IMR-90 (cell line): ENCODE measurements around the gene GTF3C1. TPM values are rescaled to one million over a fixed set of nuclear protein-coding genes. Genes with fewer than 3 reads are reported as not detected.

Experiments used
- ATAC-seq: fragments of 200-7000 bp; cut with Tn5 transposase; 2 replicates; pipeline ENCODE4 v1.9.1; 2020; ENCODE audit warnings: low read depth, mild to moderate bottlenecking, moderate library complexity
- BruUV-seq: library from RNA; stranded (reverse); fragments of 400-500 nt; replicated peaks from 2 replicates; lab custom pipeline; 2021; lab: Mats Ljungman, UMichigan
- CTCF ChIA-PET: fragments of 300-600 bp; formaldehyde crosslinking; extraction: SDS; loops from one replicate; lab custom pipeline; 2021; ENCODE audit warnings: antibody characterized with exemption; lab: Yijun Ruan, JAX
- POLR2A ChIA-PET: fragments of 300-600 bp; sonication (Branson Sonifier 250); formaldehyde crosslinking; loops from one replicate; lab custom pipeline; 2022; ENCODE audit warnings: antibody characterized with exemption; ENCODE audit not compliant: unreplicated experiment; lab: Charles Lee
- DNase-seq: peaks from one replicate; pipeline ENCODE4 v3.0.0; 2013
- H2AFZ ChIP-seq: replicated peaks from 2 replicates; pipeline ENCODE3; 2013; ENCODE audit warnings: low read length, mild to moderate bottlenecking; ENCODE audit not compliant: poor library complexity
- H2AK5ac ChIP-seq: 2 replicates; pipeline ENCODE4 v1.6.1; 2013; ENCODE audit warnings: low read depth, low read length, inconsistent platforms
- H2AK9ac ChIP-seq: replicated peaks from 2 replicates; pipeline ENCODE3; 2013; ENCODE audit warnings: mild to moderate bottlenecking, low read depth, low read length, moderate library complexity; ENCODE audit not compliant: poor library complexity
- H2BK120ac ChIP-seq: 2 replicates; pipeline ENCODE4 v1.6.1; 2013; ENCODE audit warnings: low read depth, low read length, inconsistent platforms
- H2BK15ac ChIP-seq: 3 replicates; pipeline ENCODE4 v1.6.1; 2013; ENCODE audit warnings: low read depth, low read length, inconsistent platforms
- H2BK20ac ChIP-seq: 2 replicates; pipeline ENCODE4 v1.6.1; 2013; ENCODE audit warnings: low read depth, mild to moderate bottlenecking, inconsistent platforms, low read length, moderate library complexity
- H2BK5ac ChIP-seq: 2 replicates; pipeline ENCODE4 v1.6.1; 2013; ENCODE audit warnings: mild to moderate bottlenecking, low read depth, low read length, inconsistent platforms; ENCODE audit not compliant: poor library complexity, severe bottlenecking
- H3K14ac ChIP-seq: replicated peaks from 2 replicates; pipeline ENCODE4 v1.6.1; 2013; ENCODE audit warnings: low read depth, low read length, inconsistent platforms
- H3K18ac ChIP-seq: 2 replicates; pipeline ENCODE4 v1.6.1; 2013; ENCODE audit warnings: low read depth, low read length, control low read depth
- H3K23ac ChIP-seq: 2 replicates; pipeline ENCODE4 v1.6.1; 2013; ENCODE audit warnings: low read depth, low read length, inconsistent platforms
- H3K27ac ChIP-seq: 2 replicates; pipeline ENCODE4 v1.5.1; 2013; ENCODE audit warnings: mild to moderate bottlenecking, control low read depth, low read length; ENCODE audit not compliant: insufficient read depth
- H3K27me3 ChIP-seq: 2 replicates; pipeline ENCODE4 v1.6.1; 2013; ENCODE audit warnings: low read length; ENCODE audit not compliant: control insufficient read depth, insufficient read depth
- H3K36me3 ChIP-seq: 2 replicates; pipeline ENCODE4 v1.6.1; 2013; ENCODE audit warnings: low read length, mixed read lengths; ENCODE audit not compliant: control insufficient read depth, insufficient read depth
- H3K4ac ChIP-seq: 2 replicates; pipeline ENCODE4 v1.6.1; 2013; ENCODE audit warnings: low read depth, low read length, inconsistent platforms
- H3K4me1 ChIP-seq: 2 replicates; pipeline ENCODE4 v1.6.1; 2013; ENCODE audit warnings: low read length, mixed read lengths; ENCODE audit not compliant: control insufficient read depth, insufficient read depth
- H3K4me2 ChIP-seq: 2 replicates; pipeline ENCODE4 v1.6.1; 2013; ENCODE audit warnings: low read depth, mild to moderate bottlenecking, control low read depth, low read length, moderate library complexity
- H3K4me3 ChIP-seq: 2 replicates; pipeline ENCODE4 v1.5.1; 2013; ENCODE audit warnings: low read depth, mild to moderate bottlenecking, control low read depth, low read length, moderate library complexity; ENCODE audit not compliant: insufficient read depth
- H3K56ac ChIP-seq: 2 replicates; pipeline ENCODE4 v1.6.1; 2013; ENCODE audit warnings: low read length, inconsistent platforms; ENCODE audit not compliant: insufficient read depth; ENCODE audit errors: extremely low read depth
- H3K79me1 ChIP-seq, 2 experiments: 2 replicates each; pipeline ENCODE4 v1.6.1; 2013; ENCODE audit warnings: low read length in 2 of 2, inconsistent platforms in 1 of 2, low read depth in 1 of 2
- H3K9ac ChIP-seq: 2 replicates; pipeline ENCODE4 v1.6.1; 2013; ENCODE audit warnings: low read depth, low read length, control low read depth
- H3K9me1 ChIP-seq: 2 replicates; pipeline ENCODE4 v1.6.1; 2013; ENCODE audit warnings: low read length, inconsistent platforms; ENCODE audit not compliant: insufficient read depth
- H3K9me3 ChIP-seq: 2 replicates; pipeline ENCODE4 v1.6.1; 2013; ENCODE audit warnings: low read length; ENCODE audit not compliant: control insufficient read depth, insufficient read depth
- H4K20me1 ChIP-seq: 2 replicates; pipeline ENCODE4 v1.6.1; 2013; ENCODE audit warnings: low read length, inconsistent platforms; ENCODE audit not compliant: insufficient read depth
- H4K5ac ChIP-seq: 2 replicates; pipeline ENCODE4 v1.6.1; 2013; ENCODE audit warnings: mild to moderate bottlenecking, low read depth, low read length, control low read depth
- H4K8ac ChIP-seq, 2 experiments: 2 replicates each; pipeline ENCODE4 v1.6.1; 2013; ENCODE audit warnings: low read depth in 2 of 2, low read length in 2 of 2, control low read depth in 1 of 2, inconsistent platforms in 1 of 2
- H4K91ac ChIP-seq: 2 replicates; pipeline ENCODE4 v1.6.1; 2013; ENCODE audit warnings: low read depth, low read length, inconsistent platforms; ENCODE audit not compliant: insufficient read depth
- BHLHE40 ChIP-seq: fragments of 150-350 bp; IDR thresholded peaks from 2 replicates; pipeline ENCODE4 v1.6.1; 2016; ENCODE audit warnings: mild to moderate bottlenecking, low read depth, low read length
- CEBPB ChIP-seq: IDR thresholded peaks from 2 replicates; pipeline ENCODE4 v1.6.1; 2012; ENCODE audit warnings: low read depth, low read length, improper control_type of control experiment
- CHD1 ChIP-seq: IDR thresholded peaks from 2 replicates; pipeline ENCODE4 v1.6.1; 2012; ENCODE audit warnings: low read depth, low read length, improper control_type of control experiment
- FOS ChIP-seq: fragments of 150-350 bp; IDR thresholded peaks from 2 replicates; pipeline ENCODE4 v1.6.1; 2016; ENCODE audit warnings: low read depth, low read length
- MAFK ChIP-seq: IDR thresholded peaks from 2 replicates; pipeline ENCODE4 v1.6.1; 2012; ENCODE audit warnings: low read depth, low read length, improper control_type of control experiment
- MAZ ChIP-seq: IDR thresholded peaks from 2 replicates; pipeline ENCODE4 v1.6.1; 2012; ENCODE audit warnings: low read depth, mild to moderate bottlenecking, low read length, improper control_type of control experiment, moderate library complexity, borderline replicate concordance
- MXI1 ChIP-seq: IDR thresholded peaks from 2 replicates; pipeline ENCODE4 v1.6.1; 2012; ENCODE audit warnings: low read depth, mild to moderate bottlenecking, low read length, moderate library complexity, borderline replicate concordance
- NFE2L2 ChIP-seq: fragments of 150-350 bp; IDR thresholded peaks from 2 replicates; pipeline ENCODE4 v1.6.1; 2016; ENCODE audit warnings: low read depth, mild to moderate bottlenecking, low read length
- POLR2A ChIP-seq: IDR thresholded peaks from 2 replicates; pipeline ENCODE4 v1.6.1; 2012; ENCODE audit warnings: mild to moderate bottlenecking, low read depth, low read length
- RAD21 ChIP-seq: IDR thresholded peaks from 2 replicates; pipeline ENCODE4 v1.6.1; 2012; ENCODE audit warnings: low read length, improper control_type of control experiment
- RCOR1 ChIP-seq: IDR thresholded peaks from 2 replicates; pipeline ENCODE4 v1.6.1; 2012; ENCODE audit warnings: mild to moderate bottlenecking, low read length, improper control_type of control experiment; ENCODE audit not compliant: insufficient replicate concordance
- SMC3 ChIP-seq: fragments of 150-350 bp; IDR thresholded peaks from 2 replicates; pipeline ENCODE4 v1.6.1; 2016; ENCODE audit warnings: low read depth, mild to moderate bottlenecking, antibody characterized with exemption, low read length, moderate library complexity
- WGBS, 2 experiments: methylation state at CpG; one replicate each; pipeline versions ENCODE4 v1.1.5 to v1.1.7; 2013; ENCODE audit warnings: missing lambda C conversion rate in 2 of 2; ENCODE audit not compliant: insufficient read length in 1 of 2; ENCODE audit errors: extremely low coverage in 2 of 2; 5-methylcytosine and 5-hydroxymethylcytosine counted together
- dilution Hi-C: fragments of 300-500 bp; cut with HindIII; formaldehyde crosslinking; loops from one replicate; pipeline ENCODE4 v1.14.3; 2018; ENCODE audit warnings: low sequenced_read_pairs; ENCODE audit not compliant: unreplicated experiment
- in situ Hi-C: fragments of 300-500 bp; cut with MboI; formaldehyde crosslinking; loops from 3 replicates; pipeline ENCODE4 v1.14.3; 2019; ENCODE audit warnings: low sequenced_read_pairs, inconsistent platforms, mixed read lengths
- intact Hi-C: fragments of 100-400 bp; cut with micrococcal nuclease; formaldehyde crosslinking; loops from 2 replicates; pipeline ENCODE4 v1.10.0; 2022
- polyA plus RNA-seq, 3 experiments: library from polyadenylated mRNA; depleted of rRNA; stranded (reverse); fragments of >200 nt; gene quantifications; 2 replicates each; pipeline ENCODE4 v1.2.3, GENCODE V29; 2012; ENCODE audit warnings: low replicate concordance in 1 of 3
- total RNA-seq: library from RNA; depleted of rRNA; stranded (reverse); fragments of >200 nt; gene quantifications from 2 replicates; pipeline ENCODE4 v1.2.3, GENCODE V29; 2012
- TF ChIP-seq, protein P1 (sequence below): fragments of 150-350 bp; IDR thresholded peaks from 2 replicates; pipeline ENCODE4 v1.6.1; 2016; ENCODE audit warnings: low read depth, mild to moderate bottlenecking, low read length, moderate library complexity, borderline replicate concordance

The GTF3C1 gene
- total and polyA plus RNA-seq, 2 of the 4 experiments (the other 2 are of a cell fraction) = 50.8 to 68.1 TPM

DNA sequence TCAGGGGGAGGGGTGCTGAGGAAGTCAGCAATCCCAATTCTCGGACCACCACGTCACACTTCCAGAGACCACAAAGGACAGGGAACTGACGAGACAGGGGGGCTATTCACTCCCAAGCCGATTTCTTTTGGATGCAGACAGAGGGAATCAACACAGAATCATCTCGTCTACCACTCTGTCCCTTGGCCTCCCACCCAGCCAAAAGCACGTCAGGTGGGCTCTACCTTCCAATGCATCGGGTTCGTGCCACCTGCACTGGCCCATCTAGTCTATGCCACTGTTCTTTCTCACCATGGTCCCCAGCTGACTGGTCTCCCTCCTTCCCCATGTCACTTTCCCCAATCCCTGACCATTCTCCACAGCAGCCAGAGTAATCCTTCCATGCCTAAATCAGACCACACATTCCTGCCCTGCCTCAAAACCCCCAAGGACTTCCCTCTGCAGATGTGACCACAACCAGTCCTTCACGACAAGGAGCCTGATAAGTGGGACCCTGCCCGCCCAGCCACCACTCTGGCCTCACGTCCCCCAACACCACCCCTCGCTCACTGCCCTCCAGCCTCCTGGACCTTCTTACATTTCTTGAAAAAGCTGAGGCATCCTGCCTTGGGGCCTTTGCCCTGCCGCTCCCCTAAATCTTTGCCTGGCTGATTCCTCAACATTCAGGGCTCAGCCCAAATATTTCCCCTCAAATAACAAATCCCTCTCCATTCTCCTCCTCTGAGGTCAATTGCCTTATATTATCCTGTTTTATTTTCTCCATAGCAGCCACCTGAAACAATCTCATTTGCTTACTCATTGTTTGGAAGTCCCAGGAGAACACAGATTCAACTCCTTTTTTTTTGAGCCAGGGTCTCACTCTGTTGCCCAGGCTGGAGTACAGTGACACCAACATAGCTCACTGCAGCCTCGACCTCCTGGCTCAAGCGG lies 77.4 kb downstream of the GTF3C1 start:
- Histone ChIP-seq H3K4ac (peak overlapping the region; percentile 90; the same call in 1 of the 2 replicates), H3K9me1 (peaks cover 23% of the 10 kb centered on the region), H2AK5ac (peak overlapping the region; percentile 11; the same call in 1 of the 2 replicates), H2AK9ac (no peak overlapping the region), H3K14ac (peak overlapping the region; percentile 25; the same call in 1 of the 2 replicates), H3K9me3 (peaks cover 1% of the 10 kb centered on the region), H4K5ac (no peak overlapping the region), H4K20me1 (no peaks in the 10 kb centered on the region), H3K4me3 (no peak overlapping the region), H3K27ac (no peak overlapping the region), H2BK15ac (peak overlapping the region; percentile 34; the same call in 1 of the 3 replicates), H2BK120ac (peak overlapping the region; percentile 31; the same call in 1 of the 2 replicates), H3K23ac (no peak overlapping the region), H3K4me2 (no peak overlapping the region), H3K18ac (no peak overlapping the region), H3K36me3 (peaks cover 84% of the 10 kb centered on the region), H3K9ac (no peak overlapping the region), H4K91ac (no peak overlapping the region), H3K27me3 (no peaks in the 10 kb centered on the region), H2AFZ (no peak overlapping the region), H2BK20ac (no peak overlapping the region), H4K8ac (no peak overlapping the region; a peak in 1 of 4 replicates), H3K56ac (no peak overlapping the region), H3K79me1 (peaks cover 0 to 50% of the 10 kb centered on the region in 2 experiments; a peak in 3 of 4 replicates), H3K4me1 (peaks cover 21% of the 10 kb centered on the region), H2BK5ac (peak overlapping the region; percentile 43)
- CTCF ChIA-PET = no interaction called here
- no peak for TF ChIP-seq NFE2L2
- TF ChIP-seq CHD1 = no peak
- TF ChIP-seq MAFK = no peak
- TF ChIP-seq SMC3 = no peak
- no peak for TF ChIP-seq RAD21
- TF ChIP-seq FOS = no peak
- no peak for TF ChIP-seq CEBPB
- no peak for TF ChIP-seq MAZ
- TF ChIP-seq, protein P1, sequence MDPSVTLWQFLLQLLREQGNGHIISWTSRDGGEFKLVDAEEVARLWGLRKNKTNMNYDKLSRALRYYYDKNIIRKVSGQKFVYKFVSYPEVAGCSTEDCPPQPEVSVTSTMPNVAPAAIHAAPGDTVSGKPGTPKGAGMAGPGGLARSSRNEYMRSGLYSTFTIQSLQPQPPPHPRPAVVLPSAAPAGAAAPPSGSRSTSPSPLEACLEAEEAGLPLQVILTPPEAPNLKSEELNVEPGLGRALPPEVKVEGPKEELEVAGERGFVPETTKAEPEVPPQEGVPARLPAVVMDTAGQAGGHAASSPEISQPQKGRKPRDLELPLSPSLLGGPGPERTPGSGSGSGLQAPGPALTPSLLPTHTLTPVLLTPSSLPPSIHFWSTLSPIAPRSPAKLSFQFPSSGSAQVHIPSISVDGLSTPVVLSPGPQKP = no peak
- TF ChIP-seq MXI1 = no peak
- no peak for TF ChIP-seq RCOR1
- TF ChIP-seq POLR2A = no peak
- TF ChIP-seq BHLHE40 = no peak
- intact Hi-C loops = no loop called here
- in situ Hi-C loops = loop anchor here (25.0 kb wide), 1 partner anchor 1635 kb away; no protein-coding TSS in a partner anchor
- dilution Hi-C loops = no loop called here
- DNase-seq = no peak
- POLR2A ChIA-PET = no interaction called here
- WGBS, 2 experiments = 94% methylated on average over 7 of the region's 15 CpGs; no CpG with 5 or more reads in 1 of the 2 experiments
- BruUV-seq = no TSS peak
- ATAC-seq = no peak
